Kidney tubule cell (primary cell): ENCODE measurements around the gene NECTIN3.

Experiments
- DNase-seq: peaks from one replicate; pipeline ENCODE4 v3.0.0-alpha.2; 2018; ENCODE audit warnings: low spot score

Gene NECTIN3, protein sequence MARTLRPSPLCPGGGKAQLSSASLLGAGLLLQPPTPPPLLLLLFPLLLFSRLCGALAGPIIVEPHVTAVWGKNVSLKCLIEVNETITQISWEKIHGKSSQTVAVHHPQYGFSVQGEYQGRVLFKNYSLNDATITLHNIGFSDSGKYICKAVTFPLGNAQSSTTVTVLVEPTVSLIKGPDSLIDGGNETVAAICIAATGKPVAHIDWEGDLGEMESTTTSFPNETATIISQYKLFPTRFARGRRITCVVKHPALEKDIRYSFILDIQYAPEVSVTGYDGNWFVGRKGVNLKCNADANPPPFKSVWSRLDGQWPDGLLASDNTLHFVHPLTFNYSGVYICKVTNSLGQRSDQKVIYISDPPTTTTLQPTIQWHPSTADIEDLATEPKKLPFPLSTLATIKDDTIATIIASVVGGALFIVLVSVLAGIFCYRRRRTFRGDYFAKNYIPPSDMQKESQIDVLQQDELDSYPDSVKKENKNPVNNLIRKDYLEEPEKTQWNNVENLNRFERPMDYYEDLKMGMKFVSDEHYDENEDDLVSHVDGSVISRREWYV

GRCh38 chr3:111071257-111072030, at the start of gene NECTIN3:
NECTIN3 (plus strand) TSS chr3:111071816; CDS start chr3:111072018, 202 bp downstream.
- peak; percentile 98 for DNase-seq

GRCh38 chr3:111027868-111028267, 43.7 kb upstream of the NECTIN3 start:
- no peak for DNase-seq

DNA sequence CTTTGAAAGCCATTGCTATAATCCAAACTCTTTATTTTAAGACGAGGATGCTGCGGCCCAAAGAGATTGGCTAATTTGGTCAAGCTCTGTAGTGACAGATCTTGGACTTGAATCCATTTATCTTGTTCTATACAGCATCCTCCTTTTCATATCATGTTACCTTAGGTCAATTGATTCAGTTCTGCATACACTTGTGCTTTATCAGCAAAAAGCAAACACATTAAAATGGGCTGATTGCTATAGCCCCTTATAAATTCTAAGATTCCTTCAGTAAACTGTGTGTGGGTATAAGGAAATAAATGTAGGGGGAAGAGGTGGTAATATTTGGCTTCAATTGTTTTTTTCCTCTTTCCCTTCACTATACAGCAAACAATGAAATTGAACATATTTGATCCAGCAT, 40.1 kb upstream of the NECTIN3 start:
- DNase-seq: no peak

GRCh38 chr3:111032677-111033076, 38.9 kb upstream of the NECTIN3 start:
- no peak for DNase-seq

- DNase-seq: peak; percentile 6
Observed at GRCh38 chr3:111033470-111034050, 38.1 kb upstream of the NECTIN3 start.

DNA sequence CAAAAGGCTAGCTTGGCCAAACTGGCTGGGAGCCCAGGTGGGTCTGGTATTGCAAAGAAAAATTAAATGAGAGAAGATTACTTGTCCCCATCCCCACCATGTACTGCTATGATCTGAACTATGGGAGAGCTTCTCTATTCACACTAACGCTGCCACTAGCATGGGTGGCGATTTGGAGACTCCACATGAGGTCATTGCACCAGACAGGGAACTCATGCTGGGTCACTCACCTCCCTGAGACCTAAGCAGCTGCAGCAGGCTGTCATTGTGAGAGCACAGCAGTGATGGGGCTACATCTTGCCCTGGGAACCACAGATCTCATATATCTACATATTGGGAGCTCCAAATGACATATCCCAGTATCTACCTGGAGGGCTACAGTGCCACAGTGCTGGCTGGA, 36.3 kb upstream of the NECTIN3 start:
- DNase-seq: no peak

DNA sequence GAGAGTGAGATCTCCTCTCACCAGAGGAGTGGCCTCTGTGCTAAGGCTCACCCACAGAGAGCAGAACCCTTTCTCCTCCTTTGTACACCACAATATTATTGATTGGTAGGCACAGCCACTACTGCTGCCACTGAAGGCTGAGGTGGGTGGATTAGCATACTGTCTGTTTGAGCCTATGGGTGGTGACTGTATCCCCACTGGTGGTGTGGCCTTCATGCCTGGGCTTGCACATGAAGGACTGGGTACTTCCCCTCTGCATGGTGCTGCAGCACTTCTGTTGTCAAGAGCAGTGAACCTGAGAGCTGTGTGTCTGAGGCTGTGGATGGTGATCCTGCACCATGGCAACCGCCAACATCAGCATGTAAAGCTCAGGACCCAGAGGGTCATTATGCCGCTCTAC, 35.7 kb upstream of the NECTIN3 start:
- DNase-seq: peak; percentile 9

GRCh38 chr3:111040959-111041358, 30.7 kb upstream of the NECTIN3 start:
- DNase-seq: no peak

DNA sequence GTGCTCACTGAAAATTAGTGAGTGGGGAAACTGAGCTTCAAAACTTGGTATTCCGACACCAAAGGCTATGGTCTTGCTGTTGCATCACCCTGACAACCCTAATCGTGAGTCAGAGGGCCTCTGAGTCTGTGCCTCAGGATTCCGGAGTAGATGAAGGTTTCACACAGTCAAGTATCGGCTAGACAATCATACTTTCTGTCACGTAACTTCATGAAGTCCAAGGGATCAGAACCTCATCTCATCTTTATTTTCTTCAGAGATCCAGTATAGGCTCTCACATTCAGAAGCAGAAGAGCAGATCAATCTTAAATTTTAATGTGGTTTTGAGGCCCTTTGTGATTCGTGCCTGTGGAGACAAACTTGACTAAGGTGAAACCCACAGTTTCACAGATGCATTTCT, 26.1 kb upstream of the NECTIN3 start:
- no peak for DNase-seq

- no peak for DNase-seq
Observed at GRCh38 chr3:111047042-111047441, 24.6 kb upstream of the NECTIN3 start.

DNA sequence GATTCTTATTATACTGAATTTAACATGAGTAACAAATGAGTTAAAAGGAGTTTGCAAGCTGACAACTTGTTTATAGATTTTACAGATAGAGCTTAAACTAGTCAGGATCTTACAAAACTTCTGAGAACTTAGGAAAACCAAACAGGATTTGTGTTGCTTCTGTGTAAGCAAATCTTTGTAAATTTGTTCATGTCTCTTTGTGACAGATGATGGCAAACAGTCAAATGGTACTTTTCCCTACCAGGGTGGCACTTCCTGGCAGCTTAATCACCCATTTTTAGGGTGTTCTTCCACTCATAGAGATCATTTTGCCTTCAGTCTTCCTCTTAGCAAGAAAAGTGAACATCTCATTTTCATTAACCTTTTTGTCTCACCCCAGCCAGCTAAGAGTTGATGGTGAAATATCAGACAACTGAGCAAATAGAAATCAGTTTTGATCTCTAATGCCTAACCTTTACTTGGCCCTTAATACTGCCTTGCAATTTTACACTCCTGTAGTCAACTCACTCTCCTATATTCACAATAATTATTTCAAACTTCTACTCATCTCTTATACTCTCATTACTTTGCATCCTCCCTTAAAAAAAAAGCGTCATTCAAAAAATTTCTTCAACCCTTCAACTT, 23.7 kb upstream of the NECTIN3 start:
- DNase-seq: no peak

DNA sequence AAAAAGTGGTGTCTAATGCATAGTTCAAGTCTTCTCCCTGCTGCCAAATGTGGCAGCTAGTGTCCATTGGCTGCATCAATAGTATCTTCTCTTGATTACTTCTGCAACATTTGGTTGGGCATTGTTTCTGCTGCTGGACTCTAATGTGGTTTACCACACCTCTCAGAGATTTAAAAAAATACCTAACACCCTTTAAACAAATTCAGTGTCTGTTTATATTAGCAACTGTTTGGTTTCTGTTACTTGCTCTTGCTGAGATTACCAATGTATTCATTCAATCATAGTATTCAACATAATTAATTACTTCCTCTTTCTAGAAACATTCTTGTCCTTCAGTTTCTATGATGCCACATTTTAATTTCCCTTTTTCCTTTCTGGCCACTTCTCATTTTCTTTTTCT, 20.3 kb upstream of the NECTIN3 start:
- DNase-seq: no peak

DNA sequence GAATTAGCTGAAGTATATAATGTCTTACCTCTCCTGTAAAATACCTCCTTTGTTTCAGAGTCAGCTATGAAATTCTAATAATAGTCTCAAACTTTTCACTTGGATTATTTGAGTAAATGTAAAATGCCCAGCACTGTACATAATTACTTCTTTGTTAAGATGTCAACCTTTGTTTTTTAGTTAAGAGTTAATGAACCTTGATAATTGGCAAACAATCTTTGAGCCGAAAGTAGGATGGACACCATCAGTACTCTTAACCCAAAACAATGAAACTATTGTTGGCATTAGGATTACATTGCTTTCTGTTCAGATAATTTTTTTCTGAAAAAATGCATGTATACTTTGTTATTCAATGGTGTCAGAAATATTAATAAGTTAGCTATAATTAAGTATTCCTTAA, 3.0 kb upstream of the NECTIN3 start:
- DNase-seq: no peak

GRCh38 chr3:111069974-111070771, 1.4 kb upstream of the NECTIN3 start:
- peak; percentile 6 for DNase-seq

DNA sequence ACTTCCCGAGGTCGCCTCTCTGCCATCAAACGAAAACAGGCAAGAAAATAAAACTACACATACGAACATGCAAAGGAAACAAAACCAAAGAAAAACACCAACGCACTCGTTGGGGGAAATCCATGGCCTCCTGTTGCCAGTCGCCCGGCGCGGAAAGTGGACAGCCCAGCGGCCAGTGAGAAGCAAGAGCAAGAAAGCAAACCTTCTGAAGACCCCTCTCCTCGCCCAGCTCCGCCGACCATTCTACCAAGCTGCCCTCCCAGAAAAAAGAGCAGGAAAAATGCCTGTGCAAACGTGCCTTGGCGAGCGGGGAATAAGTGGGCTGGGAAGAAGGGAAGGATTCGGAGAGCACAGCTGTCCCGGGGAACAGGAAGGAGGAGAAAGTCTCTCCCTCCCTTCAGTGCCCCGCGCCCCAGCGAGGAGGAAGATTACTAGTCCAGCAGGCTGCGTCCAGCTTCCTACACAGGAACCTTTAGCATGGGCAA, 802 bp upstream of the NECTIN3 start:
- DNase-seq: no peak

- DNase-seq: peak; percentile 44
Observed at GRCh38 chr3:111072031-111072921, 660 bp downstream of the NECTIN3 start.

DNA sequence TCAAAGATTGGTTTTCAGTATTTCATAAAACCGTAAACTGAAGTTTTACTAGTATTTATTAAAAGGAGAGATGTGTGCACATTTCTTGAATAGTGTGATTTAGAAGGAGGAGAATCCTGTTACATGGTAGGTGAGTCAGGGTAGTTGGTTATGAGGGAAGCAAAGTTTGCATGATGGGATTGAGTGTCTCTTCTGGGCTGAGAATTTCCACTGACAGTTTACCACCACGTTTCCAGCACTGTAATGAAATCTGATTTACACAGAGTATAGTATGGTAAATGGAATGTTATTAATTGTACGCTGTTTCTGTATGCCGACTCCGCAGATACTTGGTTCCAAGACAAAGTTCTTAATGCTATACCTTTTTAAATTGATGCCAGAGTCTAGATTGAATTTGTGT, 1.6 kb downstream of the NECTIN3 start:
- DNase-seq: peak; percentile 40

GRCh38 chr3:111076732-111077131, 5.1 kb downstream of the NECTIN3 start:
- peak; percentile 52 for DNase-seq

DNA sequence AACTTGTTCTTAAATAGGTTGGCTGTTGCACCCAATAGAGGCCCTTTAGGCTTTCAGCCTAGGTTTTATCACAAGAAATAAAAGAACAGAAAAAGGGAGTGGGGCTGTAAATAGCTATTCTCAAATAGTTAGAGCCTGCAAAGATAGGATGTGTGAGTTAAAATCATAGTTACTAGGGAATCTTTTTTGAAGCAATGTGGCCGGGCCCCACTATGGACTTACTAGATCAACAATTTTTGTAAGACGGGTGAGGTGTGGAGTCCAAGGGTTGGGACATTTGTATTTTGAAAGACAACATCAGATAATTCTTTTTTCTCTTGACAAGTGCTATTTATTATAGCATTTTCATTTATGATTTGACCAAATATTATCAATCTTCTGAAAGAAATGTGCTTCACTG, 5.8 kb downstream of the NECTIN3 start:
- DNase-seq: no peak

GRCh38 chr3:111080413-111080812, 8.8 kb downstream of the NECTIN3 start:
- peak; percentile 48 for DNase-seq
